HepG2 (cell line): ENCODE measurements around the gene RBMY1A1. TPM values are rescaled to one million over a fixed set of nuclear protein-coding genes. Genes with fewer than 3 reads are reported as not detected.
"Not testable (repeated sequence)": the region's sequence is repeated elsewhere in the genome, so short reads cannot be mapped to it uniquely, and the experiment has no call there.

Experiments used
- ATAC-seq: fragments of 200-7000 bp; cut with Tn5 transposase; 3 replicates; pipeline ENCODE4 v1.9.1; 2020; ENCODE audit warnings: mild to moderate bottlenecking, moderate library complexity
- BruUV-seq: library from RNA; stranded (reverse); fragments of 400-500 nt; replicated peaks from 2 replicates; lab custom pipeline; 2021; lab: Mats Ljungman, UMichigan
- CTCF ChIA-PET: fragments of 300-600 bp; formaldehyde crosslinking; extraction: SDS; loops from one replicate; lab custom pipeline; 2021; ENCODE audit warnings: low total read pairs, inconsistent platforms, low intra/inter-chr PET ratio; lab: Yijun Ruan, JAX
- POLR2A ChIA-PET: fragments of 350-600 bp; sonication (Branson Sonifier 250); formaldehyde crosslinking; loops from one replicate; lab custom pipeline; 2020; ENCODE audit warnings: antibody characterized with exemption, inconsistent platforms; lab: Yijun Ruan, JAX
- DNase-seq: peaks from one replicate; pipeline ENCODE4 v3.0.0-alpha.2; 2015; ENCODE audit warnings: low spot score
- FAIRE-seq: peaks from 3 replicates; lab custom pipeline; 2011; peaks lifted over from hg19 to GRCh38; lab: Jason Lieb, UNC
- H2AFZ ChIP-seq: one replicate; pipeline ENCODE4 v1.6.1; 2011; ENCODE audit warnings: low read length, inconsistent platforms
- H3K27ac ChIP-seq: fragments of 300-600 bp; 3 replicates; pipeline ENCODE4 v1.8.0; 2011; ENCODE audit warnings: mixed run types, mild to moderate bottlenecking, mixed read lengths, low read length, inconsistent platforms; ENCODE audit not compliant: insufficient read depth; ENCODE audit errors: extremely low read length
- H3K27me3 ChIP-seq, 2 experiments: fragments of 200-600 bp in 1 of 2; 2 replicates in 1 of 2; 3 replicates in 1 of 2; pipeline versions ENCODE4 v1.6.0 to v1.8.0; 2011; ENCODE audit warnings: low read length in 2 of 2, mild to moderate bottlenecking in 2 of 2, moderate library complexity in 2 of 2, inconsistent platforms in 1 of 2; ENCODE audit not compliant: insufficient read depth in 2 of 2, control insufficient read depth in 1 of 2
- H3K36me3 ChIP-seq, 2 experiments: fragments of 200-600 bp in 1 of 2; replicated peaks in 1 of 2; 2 replicates in 1 of 2; 3 replicates in 1 of 2; pipeline versions ENCODE4 v1.5.1 to v1.8.0; 2011; ENCODE audit warnings: low read length in 2 of 2, inconsistent platforms in 1 of 2; ENCODE audit not compliant: insufficient read depth in 2 of 2, control insufficient read depth in 1 of 2
- H3K4me1 ChIP-seq: 2 replicates; pipeline ENCODE4 v1.5.1; 2012; ENCODE audit warnings: low read length, inconsistent platforms; ENCODE audit not compliant: insufficient read depth
- H3K4me2 ChIP-seq: 2 replicates; pipeline ENCODE4 v1.6.0; 2011; ENCODE audit warnings: low read depth, low read length, inconsistent platforms
- H3K4me3 ChIP-seq, 3 experiments: fragments of 200-600 bp in 1 of 3; sonication (generic), shearing (Covaris generic) in 1 of 3; replicated peaks in 1 of 3; 2 replicates each; pipeline ENCODE4 v1.5.1; 2011 to 2016; ENCODE audit warnings: low read length in 3 of 3, inconsistent platforms in 2 of 3, low read depth in 2 of 3, mild to moderate bottlenecking in 2 of 3, control low read depth in 1 of 3, mixed read lengths in 1 of 3; ENCODE audit not compliant: insufficient read depth in 1 of 3
- H3K79me2 ChIP-seq: one replicate; pipeline ENCODE4 v1.6.1; 2011; ENCODE audit warnings: low read length, inconsistent platforms; ENCODE audit not compliant: insufficient read depth
- H3K9ac ChIP-seq: 2 replicates; pipeline ENCODE4 v1.6.0; 2011; ENCODE audit warnings: mild to moderate bottlenecking, low read depth, low read length, inconsistent platforms; ENCODE audit not compliant: insufficient read depth
- H3K9me3 ChIP-seq: 2 replicates; pipeline ENCODE4 v1.5.1; 2012; ENCODE audit warnings: mild to moderate bottlenecking, low read length
- H4K20me1 ChIP-seq: 2 replicates; pipeline ENCODE4 v1.6.0; 2011; ENCODE audit warnings: inconsistent platforms, mild to moderate bottlenecking, low read length, moderate library complexity; ENCODE audit not compliant: insufficient read depth
- ERF ChIP-seq: IDR thresholded peaks from 2 replicates; pipeline ENCODE4 v1.6.1; 2018; ENCODE audit warnings: missing biosample characterization, missing genetic modification reagents
- PAWR ChIP-seq: sonication (generic); formaldehyde crosslinking; IDR thresholded peaks from 2 replicates; pipeline ENCODE4 v1.4.0; 2020; ENCODE audit warnings: missing genetic modification reagents, mild to moderate bottlenecking, borderline replicate concordance
- PHF8 ChIP-seq: sonication (generic); formaldehyde crosslinking; IDR thresholded peaks from 2 replicates; pipeline ENCODE4 v1.5.0; 2020; ENCODE audit warnings: missing genetic modification reagents
- ZMYM2 ChIP-seq: sonication (generic); formaldehyde crosslinking; IDR thresholded peaks from 2 replicates; pipeline ENCODE4 v1.8.0; 2022; ENCODE audit warnings: mild to moderate bottlenecking, missing genetic modification reagents
- ZNF292 ChIP-seq: sonication (generic); formaldehyde crosslinking; IDR thresholded peaks from 2 replicates; pipeline ENCODE4 v1.8.1; 2022; ENCODE audit warnings: mild to moderate bottlenecking, low read depth, missing genetic modification reagents, borderline replicate concordance
- ZNF503 ChIP-seq: sonication (generic); formaldehyde crosslinking; IDR thresholded peaks from 2 replicates; pipeline ENCODE4 v1.4.0; 2020; ENCODE audit warnings: missing genetic modification reagents
- WGBS: methylation state at CpG from one replicate; pipeline ENCODE4 v1.1.6; 2017; ENCODE audit warnings: low lambda C conversion rate; 5-methylcytosine and 5-hydroxymethylcytosine counted together
- in situ Hi-C: cut with HindIII; loops from 2 replicates; pipeline ENCODE4 v1.10.0; 2017; ENCODE audit warnings: low pct_unique_long_range_greater_than_20kb; ENCODE audit not compliant: extremely low pct_ligation_motif_present
- intact Hi-C: fragments of 100-400 bp; cut with micrococcal nuclease; formaldehyde crosslinking; loops from one replicate; pipeline ENCODE4 v1.10.0; 2022; ENCODE audit not compliant: unreplicated experiment
- polyA plus RNA-seq, 8 experiments: library from polyadenylated mRNA; depleted of rRNA in 3 of 8; stranded (reverse) in 7 of 8; unstranded in 1 of 8; fragments of >200 nt; fragmentation: Illumina TruSeq in 4 of 8; extraction: Trizol in 4 of 8; gene quantifications; 2 replicates each; pipeline versions ENCODE4 v1.2.1 to v1.2.3, GENCODE V29; 2011 to 2016; ENCODE audit warnings: low read depth in 4 of 8, missing spikeins in 1 of 8, mixed read lengths in 1 of 8; ENCODE audit not compliant: insufficient read depth in 1 of 8
- total RNA-seq, 5 experiments: library from RNA; depleted of rRNA; stranded (reverse); fragments of >200 nt; fragmentation: Illumina TruSeq; extraction: Trizol; gene quantifications; 2 replicates each; pipeline ENCODE4 v1.2.3, GENCODE V29; 2016; ENCODE audit warnings: low read depth in 1 of 5

The RBMY1A1 gene
- total and polyA plus RNA-seq, 2 of the 13 experiments (the other 11 are each of a cell fraction or from before 2014, with no cell fraction given), result not detected

- intact Hi-C loops (no loop called here), in situ Hi-C loops (no loop called here)
- TF ChIP-seq ZNF292 (no peak), PHF8 (CRISPR knock-in tag) (no peak), ERF (CRISPR knock-in tag) (no peak), PAWR (CRISPR knock-in tag) (no peak), ZNF503 (CRISPR knock-in tag) (no peak), ZMYM2 (CRISPR knock-in tag) (no peak)
- H3K4me3 ChIP-seq, result no peak overlapping the region
- H3K79me2 ChIP-seq, result no peaks in the 10 kb centered on the region
- no peak for FAIRE-seq
- ATAC-seq, result no peak
- H3K4me2 ChIP-seq, result no peak overlapping the region
- H3K9me3 ChIP-seq, result peaks cover 6% of the 10 kb centered on the region; the same call in 1 of the 2 replicates
- BruUV-seq, result no TSS peak
- no peak overlapping the region for H3K27ac ChIP-seq
- no peaks in the 10 kb centered on the region for H4K20me1 ChIP-seq
- H3K4me1 ChIP-seq, result no peaks in the 10 kb centered on the region
- 21% methylated on average over 3 of the region's 6 CpGs for WGBS
- no peak overlapping the region for H2AFZ ChIP-seq
- no peak for DNase-seq
- no peaks in the 10 kb centered on the region for H3K36me3 ChIP-seq
- CTCF ChIA-PET, result no interaction called here
- H3K9ac ChIP-seq, result no peak overlapping the region
- no peaks in the 10 kb centered on the region for H3K27me3 ChIP-seq
- POLR2A ChIA-PET, result no interaction called here
These were observed 50.8 kb downstream of the RBMY1A1 start for GRCh38 chrY:21585449-21585848.

GRCh38 chrY:21586454-21586853 is 51.8 kb downstream of the RBMY1A1 start:
- in situ Hi-C loops, POLR2A ChIA-PET, ATAC-seq, H2AFZ ChIP-seq, H3K27ac ChIP-seq, H3K79me2 ChIP-seq, DNase-seq, H3K4me3 ChIP-seq, H3K4me2 ChIP-seq, H3K27me3 ChIP-seq, H3K36me3 ChIP-seq, BruUV-seq, H3K4me1 ChIP-seq, H3K9ac ChIP-seq, H4K20me1 ChIP-seq, FAIRE-seq, H3K9me3 ChIP-seq, intact Hi-C loops, CTCF ChIA-PET: not testable (repeated sequence)
- WGBS, result 7% methylated on average over 3 of the region's 6 CpGs
